Endothelial cell of umbilical vein (primary cell): ENCODE data around the gene ASRGL1. TPM values are rescaled to one million over a fixed set of nuclear protein-coding genes. Genes with fewer than 3 reads are reported as not detected.

ENCODE experiments used
- BruUV-seq: library from RNA; stranded (reverse); fragments of 400-500 nt; replicated peaks from 2 replicates; lab custom pipeline; 2021; lab: Mats Ljungman, UMichigan
- CTCF ChIA-PET: fragments of 300-600, 350-600 bp; sonication (Branson Sonifier 250); formaldehyde crosslinking; loops from one replicate; lab custom pipeline; 2021; ENCODE audit warnings: antibody characterized with exemption, inconsistent platforms; lab: Charles Lee
- POLR2A ChIA-PET: fragments of 300-600, 350-600 bp; sonication (Branson Sonifier 250); formaldehyde crosslinking; loops from one replicate; lab custom pipeline; 2021; ENCODE audit warnings: antibody characterized with exemption, inconsistent platforms; lab: Charles Lee
- DNase-seq: peaks from one replicate; pipeline ENCODE4 v3.0.0-alpha.2; 2011; ENCODE audit warnings: low read depth, low spot score
- FAIRE-seq: peaks from 2 replicates; lab custom pipeline; 2011; peaks lifted over from hg19 to GRCh38; lab: Jason Lieb, UNC
- H2AFZ ChIP-seq: 2 replicates; pipeline ENCODE4 v1.6.0; 2012; ENCODE audit warnings: low read depth, low read length, control low read depth, inconsistent platforms
- H3K27ac ChIP-seq: 2 replicates; pipeline ENCODE4 v1.5.1; 2011; ENCODE audit warnings: low read depth, mild to moderate bottlenecking, control low read depth, low read length, moderate library complexity; ENCODE audit not compliant: insufficient read depth
- H3K27me3 ChIP-seq, 2 experiments: 2 replicates each; pipeline versions ENCODE4 v1.6.0 to v1.6.1; 2011; ENCODE audit warnings: low read length in 2 of 2, mixed read lengths in 1 of 2; ENCODE audit not compliant: control insufficient read depth in 2 of 2, insufficient read depth in 2 of 2
- H3K36me3 ChIP-seq, 2 experiments: 2 replicates in 1 of 2; 3 replicates in 1 of 2; pipeline ENCODE4 v1.5.1; 2011; ENCODE audit warnings: low read length in 2 of 2, mild to moderate bottlenecking in 1 of 2, moderate library complexity in 1 of 2; ENCODE audit not compliant: control insufficient read depth in 2 of 2, insufficient read depth in 2 of 2; ENCODE audit errors: extremely low read depth in 1 of 2
- H3K4me1 ChIP-seq: 3 replicates; pipeline ENCODE4 v1.5.1; 2011; ENCODE audit warnings: mild to moderate bottlenecking, low read length; ENCODE audit not compliant: control insufficient read depth, insufficient read depth; ENCODE audit errors: extremely low read depth
- H3K4me2 ChIP-seq: 2 replicates; pipeline ENCODE4 v1.6.1; 2011; ENCODE audit warnings: low read length, control low read depth, mixed read lengths; ENCODE audit not compliant: insufficient read depth
- H3K4me3 ChIP-seq, 3 experiments: fragments of 200-600 bp in 1 of 3; sonication (generic), shearing (Covaris generic) in 1 of 3; replicated peaks in 1 of 3; 2 replicates each; pipeline ENCODE4 v1.5.1; 2011 to 2016; ENCODE audit warnings: control low read depth in 3 of 3, low read length in 3 of 3, mild to moderate bottlenecking in 2 of 3, inconsistent platforms in 1 of 3, low read depth in 1 of 3, moderate library complexity in 1 of 3; ENCODE audit not compliant: insufficient read depth in 1 of 3
- H3K79me2 ChIP-seq: 2 replicates; pipeline ENCODE4 v1.6.0; 2012; ENCODE audit warnings: low read length, inconsistent platforms; ENCODE audit not compliant: control insufficient read depth, insufficient read depth
- H3K9ac ChIP-seq: replicated peaks from 2 replicates; pipeline ENCODE3; 2011; ENCODE audit warnings: low read length, control low read depth; ENCODE audit not compliant: insufficient read depth; ENCODE audit errors: extremely low read depth
- H3K9me1 ChIP-seq: replicated peaks from 3 replicates; pipeline ENCODE4 v1.6.0; 2011; ENCODE audit warnings: mild to moderate bottlenecking, low read length; ENCODE audit not compliant: control insufficient read depth, insufficient read depth; ENCODE audit errors: extremely low read depth
- H3K9me3 ChIP-seq: replicated peaks from 2 replicates; pipeline ENCODE4 v1.5.1; 2012; ENCODE audit warnings: low read length, inconsistent platforms; ENCODE audit not compliant: control insufficient read depth, insufficient read depth
- H4K20me1 ChIP-seq: replicated peaks from 2 replicates; pipeline ENCODE3; 2011; ENCODE audit warnings: mild to moderate bottlenecking, low read length; ENCODE audit not compliant: control insufficient read depth, insufficient read depth; ENCODE audit errors: extremely low read depth
- CTCF ChIP-seq, 2 donors: IDR thresholded peaks; 1 replicate in 1 of 2; 2 replicates in 1 of 2; pipeline ENCODE4 v1.5.1; 2011; ENCODE audit warnings: low read length in 2 of 2, mild to moderate bottlenecking in 2 of 2, moderate library complexity in 2 of 2, control low read depth in 1 of 2, inconsistent platforms in 1 of 2, low read depth in 1 of 2; ENCODE audit not compliant: insufficient read depth in 1 of 2; ENCODE audit errors: extremely low read depth in 1 of 2
- FOS ChIP-seq: IDR thresholded peaks from 2 replicates; pipeline ENCODE4 v1.6.1; 2011; ENCODE audit warnings: mild to moderate bottlenecking, low read length, moderate library complexity, borderline replicate concordance; ENCODE audit not compliant: insufficient read depth
- GATA2 ChIP-seq: IDR thresholded peaks from 2 replicates; pipeline ENCODE4 v1.7.0; 2011; ENCODE audit warnings: low read depth, mild to moderate bottlenecking, moderate library complexity, mixed read lengths, low read length; ENCODE audit not compliant: insufficient read length, insufficient read depth
- JUN ChIP-seq: IDR thresholded peaks from 2 replicates; pipeline ENCODE4 v1.6.1; 2011; ENCODE audit warnings: borderline replicate concordance, low read depth; ENCODE audit not compliant: insufficient read length, insufficient read depth
- MYC ChIP-seq: IDR thresholded peaks from one replicate; pipeline ENCODE4 v1.6.1; 2011; ENCODE audit warnings: mild to moderate bottlenecking, low read depth, low read length
- POLR2A ChIP-seq: IDR thresholded peaks from 2 replicates; pipeline ENCODE4 v1.6.1; 2012; ENCODE audit warnings: low read depth, mild to moderate bottlenecking, control low read depth, low read length
- POLR2AphosphoS5 ChIP-seq: IDR thresholded peaks from 2 replicates; pipeline ENCODE4 v1.6.1; 2012; ENCODE audit warnings: low read depth, mild to moderate bottlenecking, control low read depth, low read length, moderate library complexity; ENCODE audit not compliant: insufficient read depth
- dilution Hi-C: fragments of 300-500 bp; cut with MboI; formaldehyde crosslinking; loops from one replicate; pipeline ENCODE4 v1.15.0; 2019; ENCODE audit warnings: low sequenced_read_pairs; ENCODE audit not compliant: extremely low pct_ligation_motif_present
- intact Hi-C: fragments of 100-400 bp; cut with micrococcal nuclease; formaldehyde crosslinking; loops from one replicate; pipeline ENCODE4 v1.10.0; 2022
- polyA plus RNA-seq, 4 experiments: library from polyadenylated mRNA; depleted of rRNA in 3 of 4; stranded (reverse) in 3 of 4; unstranded in 1 of 4; fragments of >200 nt; gene quantifications; 2 replicates each; pipeline versions ENCODE4 v1.2.1 to v1.2.3, GENCODE V29; 2011 to 2012; ENCODE audit warnings: missing spikeins in 1 of 4
- total RNA-seq: library from RNA; stranded (reverse); gene quantifications from 2 replicates; pipeline ENCODE4 v1.2.3, GENCODE V29; 2021

The ASRGL1 gene
- total and polyA plus RNA-seq, 2 donors (not counting 3 experiments of a cell fraction or from before 2014, with no cell fraction given) = 33.1 to 36.0 TPM

- H3K27ac ChIP-seq = no peak overlapping the region
- POLR2A ChIA-PET = no interaction called here
- H4K20me1 ChIP-seq = no peaks in the 10 kb centered on the region
- TF ChIP-seq JUN = no peak
- no peak for TF ChIP-seq POLR2AphosphoS5
- no peak for TF ChIP-seq MYC
- no peak for TF ChIP-seq FOS
- no peak for TF ChIP-seq GATA2
- TF ChIP-seq CTCF (IDR thresholded peaks at IDR 0.05; ENCODE audit: extremely low read depth in 1 of 2, insufficient read depth in 1 of 2, low read depth in 1 of 2, low read length in 2 of 2) = no peak
- TF ChIP-seq POLR2A = no peak
- DNase-seq = no peak
- dilution Hi-C loops = no loop called here
- H3K4me1 ChIP-seq = no peaks in the 10 kb centered on the region
- H2AFZ ChIP-seq = no peak overlapping the region
- H3K9me1 ChIP-seq = no peaks in the 10 kb centered on the region
- no peaks in the 10 kb centered on the region for H3K36me3 ChIP-seq
- no peaks in the 10 kb centered on the region for H3K79me2 ChIP-seq
- no peaks in the 10 kb centered on the region for H3K9me3 ChIP-seq
- no peak for FAIRE-seq
- no peak overlapping the region for H3K9ac ChIP-seq
- intact Hi-C loops = no loop called here
- no TSS peak for BruUV-seq
- no peak overlapping the region for H3K4me2 ChIP-seq
- no peak overlapping the region for H3K4me3 ChIP-seq
- CTCF ChIA-PET = interaction anchor here (1.0 to 1.7 kb wide), 4 partner anchors 51 to 141 kb away, joined by 3 to 14 read pairs (median 4); no protein-coding TSS in a partner anchor
- peaks cover 3 to 6% of the 10 kb centered on the region in 2 experiments for H3K27me3 ChIP-seq
Observed at GRCh38 chr11:62419943-62420342, 82.7 kb downstream of the ASRGL1 start.
